Activated CD8-positive, alpha-beta T cell treated with anti-CD3 and anti-CD28 coated beads, Interleukin-2, amount 10 ng/mL, durations not matched to agents 7 days and 5 days (primary cell): Measurements from ENCODE around the gene FHIT. TPM values are rescaled to one million over a fixed set of nuclear protein-coding genes. Genes with fewer than 3 reads are reported as not detected.

Experiments used
- ATAC-seq: fragments of 150-1000 bp; cut with Tn5 transposase; one replicate; pipeline ENCODE4 v1.10.0; 2021; ENCODE audit warnings: moderate library complexity
- CTCF ChIA-PET: fragments of 350-600 bp; sonication (Branson Sonifier 250); formaldehyde crosslinking; loops from one replicate; lab custom pipeline; 2021; ENCODE audit warnings: antibody characterized with exemption; lab: Charles Lee
- POLR2A ChIA-PET: fragments of 350-600 bp; sonication (Branson Sonifier 250); formaldehyde crosslinking; loops from one replicate; lab custom pipeline; 2021; ENCODE audit warnings: antibody characterized with exemption; lab: Charles Lee
- DNase-seq: peaks from one replicate; pipeline ENCODE4 v3.0.0-alpha.2; 2020
- H3K27ac Mint-ChIP-seq: one replicate; pipeline ENCODE4 v1.8.0; 2021; ENCODE audit warnings: mild to moderate bottlenecking, mixed read lengths
- H3K27me3 Mint-ChIP-seq: one replicate; pipeline ENCODE4 v1.8.0; 2021; ENCODE audit warnings: low read depth, mixed read lengths
- H3K36me3 Mint-ChIP-seq: one replicate; pipeline ENCODE4 v1.8.0; 2021; ENCODE audit warnings: low read depth, mixed read lengths
- H3K4me1 Mint-ChIP-seq: one replicate; pipeline ENCODE4 v1.8.0; 2021; ENCODE audit warnings: low read depth, mixed read lengths
- H3K4me3 Mint-ChIP-seq: one replicate; pipeline ENCODE4 v1.8.0; 2021; ENCODE audit warnings: mild to moderate bottlenecking, mixed read lengths
- H3K9me3 Mint-ChIP-seq: one replicate; pipeline ENCODE4 v1.8.0; 2022; ENCODE audit warnings: mixed read lengths; ENCODE audit not compliant: insufficient read depth
- total RNA-seq, 2 experiments: library from RNA; stranded (reverse); gene quantifications; one replicate each; pipeline ENCODE4 v1.2.3, GENCODE V29; 2021

The FHIT gene
- total RNA-seq, 2 experiments from 2014 or later, result 4.8 TPM

DNA sequence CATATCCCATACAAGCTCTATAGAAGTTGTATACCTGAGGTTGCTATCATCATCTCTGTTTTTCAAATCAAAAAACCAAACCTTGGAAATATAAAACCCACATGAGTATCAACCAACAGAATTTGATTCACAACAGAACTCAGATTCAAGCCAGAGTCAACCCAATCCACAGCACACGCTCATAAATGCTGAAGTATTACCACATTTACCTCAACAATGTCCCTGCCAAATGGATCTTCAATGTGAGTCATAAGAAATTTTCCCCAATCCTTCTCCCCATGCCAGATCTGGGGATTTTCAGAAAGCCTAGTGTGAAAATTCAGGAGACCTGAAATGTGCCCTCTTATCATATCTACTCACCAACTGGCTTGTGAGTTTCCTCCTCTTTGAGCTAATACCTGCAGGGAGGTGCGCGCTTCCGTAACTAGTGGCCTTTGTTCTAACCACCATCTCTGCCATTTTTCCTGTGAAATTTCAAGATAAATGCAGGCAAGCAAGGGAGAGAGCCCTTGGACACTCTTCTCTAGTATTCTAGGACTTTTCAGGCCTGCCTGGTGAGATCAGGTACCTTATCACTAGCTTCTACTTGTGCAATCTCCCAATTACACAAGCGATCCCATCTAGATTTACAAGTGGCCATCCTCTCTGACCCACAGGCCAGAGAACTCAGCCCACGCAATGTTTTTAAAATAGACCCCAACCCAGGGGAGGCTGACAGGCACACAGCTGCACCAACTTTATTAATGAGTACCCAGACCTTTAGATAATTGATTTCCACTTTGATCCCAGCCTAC is 1124.5 kb downstream of the FHIT start:
- no peaks in the 10 kb centered on the region for H3K9me3 Mint-ChIP-seq
- H3K4me3 Mint-ChIP-seq, result no peak overlapping the region
- no peak overlapping the region for H3K27ac Mint-ChIP-seq
- DNase-seq, result no peak
- ChIA-PET CTCF (no interaction called here), POLR2A (no interaction called here)
- H3K4me1 Mint-ChIP-seq, result no peaks in the 10 kb centered on the region
- peaks cover 2% of the 10 kb centered on the region for H3K36me3 Mint-ChIP-seq
- H3K27me3 Mint-ChIP-seq, result no peaks in the 10 kb centered on the region
- ATAC-seq, result no peak

- no peak overlapping the region for H3K27ac Mint-ChIP-seq
- H3K36me3 Mint-ChIP-seq, result peaks cover 2% of the 10 kb centered on the region
- H3K9me3 Mint-ChIP-seq, result no peaks in the 10 kb centered on the region
- no peak for DNase-seq
- no peak for ATAC-seq
- H3K4me1 Mint-ChIP-seq, result no peaks in the 10 kb centered on the region
- CTCF ChIA-PET, result no interaction called here
- no peaks in the 10 kb centered on the region for H3K27me3 Mint-ChIP-seq
- H3K4me3 Mint-ChIP-seq, result no peak overlapping the region
- POLR2A ChIA-PET, result no interaction called here
Measured at GRCh38 chr3:60125686-60126085, 1125.6 kb downstream of the FHIT start.

DNA sequence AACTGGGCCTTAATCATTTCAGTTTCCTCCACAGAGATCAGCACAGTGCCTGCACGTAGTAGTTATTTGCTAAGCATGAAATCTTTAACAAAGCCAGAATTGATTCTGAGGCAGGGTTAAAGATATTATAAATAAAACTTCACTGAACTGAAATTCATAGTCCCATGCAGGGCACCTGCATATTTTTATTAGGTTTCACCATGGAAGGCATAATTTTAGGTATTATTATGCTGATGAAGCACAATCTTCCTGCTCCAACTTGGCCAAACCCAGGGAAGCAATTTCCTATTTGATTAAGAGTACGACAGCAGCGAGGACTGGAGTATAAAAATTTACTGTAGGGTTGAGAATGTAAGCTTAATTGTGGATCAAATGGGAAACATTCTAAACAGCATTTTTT is 1131.0 kb downstream of the FHIT start:
- ATAC-seq (no peak), DNase-seq (no peak)
- no peak overlapping the region for H3K27ac Mint-ChIP-seq
- H3K4me1 Mint-ChIP-seq, result no peaks in the 10 kb centered on the region
- H3K4me3 Mint-ChIP-seq, result no peak overlapping the region
- ChIA-PET CTCF (no interaction called here), POLR2A (no interaction called here)
- no peaks in the 10 kb centered on the region for H3K36me3 Mint-ChIP-seq
- no peaks in the 10 kb centered on the region for H3K9me3 Mint-ChIP-seq
- no peaks in the 10 kb centered on the region for H3K27me3 Mint-ChIP-seq

DNA sequence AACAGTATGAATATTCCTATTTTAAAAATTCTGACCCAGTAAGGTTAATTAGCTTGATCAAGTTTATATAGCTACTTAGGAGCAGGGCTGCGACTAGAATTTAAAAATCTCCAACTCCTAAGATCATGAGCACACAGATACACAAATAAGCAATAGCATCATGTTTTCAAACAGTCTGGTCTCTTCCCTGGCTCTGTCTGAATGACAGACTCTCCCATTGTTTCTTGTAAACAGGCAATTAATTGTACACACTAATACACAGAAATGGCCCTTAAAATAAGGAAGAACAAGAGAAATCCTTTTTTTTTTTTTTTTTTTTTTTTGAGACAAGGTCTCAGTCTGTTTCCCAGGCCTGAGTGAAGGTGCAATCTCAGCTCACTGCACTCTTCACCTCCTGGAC is 1137.1 kb downstream of the FHIT start:
- DNase-seq (no peak), ATAC-seq (no peak)
- H3K27ac Mint-ChIP-seq, result no peak overlapping the region
- H3K4me1 Mint-ChIP-seq, result no peaks in the 10 kb centered on the region
- H3K27me3 Mint-ChIP-seq, result no peaks in the 10 kb centered on the region
- peaks cover 6% of the 10 kb centered on the region for H3K9me3 Mint-ChIP-seq
- H3K4me3 Mint-ChIP-seq, result no peak overlapping the region
- ChIA-PET POLR2A (no interaction called here), CTCF (no interaction called here)
- H3K36me3 Mint-ChIP-seq, result no peaks in the 10 kb centered on the region

- Mint-ChIP-seq H3K27ac (no peak overlapping the region), H3K9me3 (peaks cover 6% of the 10 kb centered on the region), H3K4me3 (no peak overlapping the region), H3K4me1 (peaks cover 14% of the 10 kb centered on the region), H3K36me3 (no peaks in the 10 kb centered on the region), H3K27me3 (no peaks in the 10 kb centered on the region)
- ChIA-PET CTCF (no interaction called here), POLR2A (no interaction called here)
- ATAC-seq, result no peak
- no peak for DNase-seq
Measured at GRCh38 chr3:60107275-60107674, 1144.0 kb downstream of the FHIT start.

- H3K36me3 Mint-ChIP-seq, result no peaks in the 10 kb centered on the region
- ChIA-PET CTCF (no interaction called here), POLR2A (interaction anchor here (0.6 kb wide), 1 partner anchor 236 kb away, joined by 3 read pairs; no protein-coding TSS in a partner anchor)
Measured at GRCh38 chr3:60102154-60102553, 1149.1 kb downstream of the FHIT start.

DNA sequence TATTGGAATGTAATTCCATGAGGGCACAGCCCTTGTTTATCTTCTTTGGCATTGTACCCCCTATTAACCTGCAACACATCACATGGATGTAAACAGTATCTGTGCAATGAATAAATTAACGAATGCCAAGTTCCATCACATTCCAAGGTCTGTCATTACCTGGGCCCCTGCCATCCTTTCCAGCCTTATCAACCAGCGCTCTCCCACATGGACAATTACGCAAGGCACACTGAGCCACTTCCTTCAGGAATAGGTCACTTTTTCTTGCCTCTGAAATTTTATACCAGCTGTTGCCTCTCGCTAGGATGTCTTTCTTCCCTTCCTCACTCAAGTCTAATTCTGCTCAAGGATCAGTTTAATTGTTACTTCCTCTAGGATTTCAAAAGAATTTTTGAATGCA is 1149.6 kb downstream of the FHIT start:
- Mint-ChIP-seq H3K36me3 (no peaks in the 10 kb centered on the region), H3K9me3 (no peaks in the 10 kb centered on the region), H3K4me1 (peaks cover 14% of the 10 kb centered on the region), H3K27ac (no peak overlapping the region), H3K27me3 (no peaks in the 10 kb centered on the region), H3K4me3 (no peak overlapping the region)
- ATAC-seq, result no peak
- CTCF ChIA-PET, result no interaction called here
- DNase-seq, result no peak
- POLR2A ChIA-PET, result no interaction called here

More at GRCh38 chr3:60102154-60102553, 1149.1 kb downstream of the FHIT start:
- H3K27me3 Mint-ChIP-seq, result no peaks in the 10 kb centered on the region
- no peak overlapping the region for H3K4me3 Mint-ChIP-seq
- peaks cover 14% of the 10 kb centered on the region for H3K4me1 Mint-ChIP-seq
- H3K9me3 Mint-ChIP-seq, result no peaks in the 10 kb centered on the region
- DNase-seq, result no peak
- no peak overlapping the region for H3K27ac Mint-ChIP-seq
- ATAC-seq, result no peak

- ATAC-seq (no peak), DNase-seq (no peak)
- Mint-ChIP-seq H3K4me1 (no peaks in the 10 kb centered on the region), H3K27me3 (no peaks in the 10 kb centered on the region), H3K27ac (no peak overlapping the region), H3K4me3 (no peak overlapping the region), H3K9me3 (no peaks in the 10 kb centered on the region), H3K36me3 (no peaks in the 10 kb centered on the region)
- ChIA-PET POLR2A (no interaction called here), CTCF (no interaction called here)
Measured at GRCh38 chr3:60096403-60096802, 1154.8 kb downstream of the FHIT start.

DNA sequence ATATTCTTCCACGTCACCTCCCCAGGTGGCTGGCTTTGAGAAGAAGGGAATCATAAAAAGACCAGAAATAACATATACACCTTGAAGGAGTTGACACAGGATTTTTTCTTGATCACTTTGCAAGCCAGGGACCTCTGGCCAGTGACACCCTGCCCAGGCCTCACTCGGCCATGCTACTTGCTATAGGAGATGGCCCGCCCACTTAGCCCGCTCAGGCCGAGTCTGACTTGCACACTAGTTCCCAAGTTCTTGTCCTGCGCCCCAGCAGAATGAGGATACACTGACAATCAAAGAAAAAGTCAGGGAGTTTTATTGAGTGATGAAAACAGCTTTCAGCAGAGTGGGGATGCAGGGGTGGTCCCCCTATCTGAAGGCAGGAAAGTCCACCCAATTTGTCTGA is 1155.3 kb downstream of the FHIT start:
- no peak overlapping the region for H3K27ac Mint-ChIP-seq
- no peaks in the 10 kb centered on the region for H3K27me3 Mint-ChIP-seq
- ChIA-PET POLR2A (no interaction called here), CTCF (no interaction called here)
- H3K4me3 Mint-ChIP-seq, result no peak overlapping the region
- H3K4me1 Mint-ChIP-seq, result no peaks in the 10 kb centered on the region
- ATAC-seq (no peak), DNase-seq (no peak)
- H3K9me3 Mint-ChIP-seq, result no peaks in the 10 kb centered on the region
- no peaks in the 10 kb centered on the region for H3K36me3 Mint-ChIP-seq

- POLR2A ChIA-PET, result no interaction called here
- Mint-ChIP-seq H3K27me3 (no peaks in the 10 kb centered on the region), H3K9me3 (no peaks in the 10 kb centered on the region), H3K36me3 (no peaks in the 10 kb centered on the region), H3K4me1 (no peaks in the 10 kb centered on the region), H3K27ac (no peak overlapping the region), H3K4me3 (no peak overlapping the region)
- ATAC-seq (no peak), DNase-seq (no peak)
- CTCF ChIA-PET, result no interaction called here
Measured at GRCh38 chr3:60095516-60095915, 1155.7 kb downstream of the FHIT start.

GRCh38 chr3:60094392-60094947 is 1156.8 kb downstream of the FHIT start:
- DNase-seq (no peak), ATAC-seq (no peak)
- no peaks in the 10 kb centered on the region for H3K36me3 Mint-ChIP-seq
- POLR2A ChIA-PET, result no interaction called here
- CTCF ChIA-PET, result interaction anchor here (0.7 kb wide), 1 partner anchor 321 kb away, joined by 4 read pairs; no protein-coding TSS in a partner anchor
- H3K27ac Mint-ChIP-seq, result no peak overlapping the region
- no peak overlapping the region for H3K4me3 Mint-ChIP-seq
- no peaks in the 10 kb centered on the region for H3K27me3 Mint-ChIP-seq
- H3K9me3 Mint-ChIP-seq, result no peaks in the 10 kb centered on the region
- H3K4me1 Mint-ChIP-seq, result no peaks in the 10 kb centered on the region

DNA sequence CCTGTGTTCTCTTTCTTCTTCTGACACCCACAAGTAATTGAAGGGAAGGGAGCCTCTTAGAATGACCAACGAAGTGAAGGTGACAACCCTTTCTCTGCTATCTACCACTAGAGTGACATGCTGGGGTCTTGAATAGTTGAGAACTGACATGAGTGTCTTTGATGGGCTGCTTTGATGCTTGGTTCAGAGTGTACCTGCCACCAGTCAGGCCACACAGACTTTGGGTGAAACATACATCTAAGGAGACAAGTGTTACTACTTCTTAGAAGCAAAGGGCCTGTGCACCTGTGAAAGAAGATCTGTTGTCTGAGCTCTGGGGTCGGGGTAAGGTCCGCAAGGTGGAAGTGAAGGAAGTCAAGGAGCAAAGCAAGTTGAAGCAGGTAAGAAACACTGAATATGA is 1160.7 kb downstream of the FHIT start:
- no peak for ATAC-seq
- H3K4me3 Mint-ChIP-seq, result no peak overlapping the region

More for the DNA sequence above, 1160.7 kb downstream of the FHIT start:
- ChIA-PET POLR2A (no interaction called here), CTCF (no interaction called here)
- no peak for DNase-seq
- Mint-ChIP-seq H3K4me1 (peaks cover 22% of the 10 kb centered on the region), H3K36me3 (peaks cover 19% of the 10 kb centered on the region), H3K27me3 (no peaks in the 10 kb centered on the region), H3K27ac (no peak overlapping the region), H3K9me3 (peaks cover 13% of the 10 kb centered on the region)
